Spinal cord (tissue), 10 donors: Measurements from ENCODE around the gene C11orf86. TPM values are rescaled to one million over a fixed set of nuclear protein-coding genes. Genes with fewer than 3 reads are reported as not detected.
"Not testable (repeated sequence)": the region's sequence is repeated elsewhere in the genome, so short reads cannot be mapped to it uniquely, and the experiment has no call there.

ENCODE experiments used
- DNase-seq, 6 donors: peaks; one replicate each; pipeline versions ENCODE4 v3.0.0 to v3.0.0-alpha.2; 2013 to 2015; ENCODE audit warnings: low spot score in 6 of 6, low read depth in 4 of 6
- H3K27ac ChIP-seq: one replicate; pipeline ENCODE4 v1.5.1; 2013; ENCODE audit warnings: low read depth, low read length, control low read depth
- H3K27me3 ChIP-seq: one replicate; pipeline ENCODE4 v1.6.1; 2013; ENCODE audit warnings: low read length; ENCODE audit not compliant: control insufficient read depth, insufficient read depth
- H3K36me3 ChIP-seq: one replicate; pipeline ENCODE4 v1.6.1; 2013; ENCODE audit warnings: low read length; ENCODE audit not compliant: control insufficient read depth, insufficient read depth
- H3K4me1 ChIP-seq: one replicate; pipeline ENCODE4 v1.6.1; 2013; ENCODE audit warnings: low read length; ENCODE audit not compliant: control insufficient read depth, insufficient read depth
- H3K4me3 ChIP-seq: one replicate; pipeline ENCODE4 v1.5.1; 2013; ENCODE audit warnings: low read depth, low read length, control low read depth
- H3K9me3 ChIP-seq: one replicate; pipeline ENCODE4 v1.6.1; 2013; ENCODE audit warnings: low read length; ENCODE audit not compliant: control insufficient read depth, insufficient read depth
- WGBS: methylation state at CpG from one replicate; pipeline ENCODE4 v1.1.5; 2013; ENCODE audit warnings: missing lambda C conversion rate; ENCODE audit not compliant: insufficient coverage; 5-methylcytosine and 5-hydroxymethylcytosine counted together
- polyA plus RNA-seq, 2 donors: library from polyadenylated mRNA; unstranded; fragments of 120-200 nt; gene quantifications; one replicate each; pipeline ENCODE4 v1.2.1, GENCODE V29; 2013; ENCODE audit not compliant: insufficient read length in 2 of 2
- total RNA-seq, 2 donors: library from RNA; depleted of rRNA in 1 of 2; stranded (reverse); fragments of 120-200 nt in 1 of 2; fragments of >200 nt in 1 of 2; gene quantifications; one replicate each; pipeline versions ENCODE4 v1.2.3 to v1.2.4, GENCODE V29; 2013 to 2014
- donor health status: healthy.

Gene C11orf86
- total and polyA plus RNA-seq, 4 donors: 0.18 to 0.39 (median 0.29) TPM; not detected in 1

DNA sequence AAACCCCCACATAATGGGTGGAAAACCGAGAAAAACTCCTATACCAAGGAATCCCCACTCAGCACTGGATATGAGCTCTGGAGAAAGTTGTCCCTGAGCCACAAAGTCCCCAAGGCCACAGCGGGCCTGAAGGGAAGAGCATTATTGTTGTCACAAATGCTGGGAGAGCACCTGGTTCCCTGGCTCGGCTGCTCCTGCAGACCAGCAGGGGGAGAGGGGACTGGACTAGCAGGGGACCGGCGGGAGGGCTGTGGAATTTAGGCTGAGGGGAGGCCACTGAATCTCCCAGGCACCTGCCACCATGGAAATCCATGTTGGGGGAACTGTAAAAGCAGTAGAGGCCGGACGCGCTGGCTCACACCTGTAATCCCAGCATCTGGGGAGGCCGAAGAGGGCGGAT, 24.0 kb upstream of the C11orf86 start:
- WGBS: 85% methylated on average over 10 of the region's 10 CpGs
- no peaks in the 10 kb centered on the region for H3K27me3 ChIP-seq
- no peak overlapping the region for H3K27ac ChIP-seq
- H3K4me3 ChIP-seq: no peak overlapping the region
- peaks cover 23% of the 10 kb centered on the region for H3K36me3 ChIP-seq
- H3K4me1 ChIP-seq: peaks cover 15% of the 10 kb centered on the region
- H3K9me3 ChIP-seq: no peaks in the 10 kb centered on the region
- no peak for DNase-seq

DNA sequence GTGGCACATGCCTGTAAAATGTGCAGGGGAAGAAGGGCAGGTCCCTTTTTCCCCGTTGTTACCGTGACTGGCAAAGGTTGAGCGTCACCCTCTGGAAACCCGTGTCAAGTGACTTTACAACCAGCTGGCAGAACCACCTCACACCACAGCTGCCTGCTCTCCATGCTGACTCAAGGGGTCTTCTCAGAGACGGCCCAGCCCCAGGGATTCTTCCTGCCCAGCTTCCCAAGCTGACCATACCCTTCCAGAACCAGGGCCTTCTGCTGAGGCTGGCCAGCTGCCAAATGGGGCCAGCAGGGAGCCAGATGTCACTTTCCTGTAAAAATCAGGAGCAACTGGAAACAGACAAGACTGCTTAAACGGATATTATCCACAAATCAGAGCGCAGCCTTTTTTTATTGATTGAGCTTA, 23.2 kb upstream of the C11orf86 start:
- peak in 2 of 6 donors; percentile 39 to 55 for DNase-seq
- peak overlapping the region; percentile 29 for H3K27ac ChIP-seq
- H3K27me3 ChIP-seq: no peaks in the 10 kb centered on the region
- H3K4me1 ChIP-seq: peaks cover 21% of the 10 kb centered on the region
- no peak overlapping the region for H3K4me3 ChIP-seq
- no peaks in the 10 kb centered on the region for H3K9me3 ChIP-seq
- WGBS: 27% methylated on average over 7 of the region's 7 CpGs
- H3K36me3 ChIP-seq: peaks cover 22% of the 10 kb centered on the region

DNA sequence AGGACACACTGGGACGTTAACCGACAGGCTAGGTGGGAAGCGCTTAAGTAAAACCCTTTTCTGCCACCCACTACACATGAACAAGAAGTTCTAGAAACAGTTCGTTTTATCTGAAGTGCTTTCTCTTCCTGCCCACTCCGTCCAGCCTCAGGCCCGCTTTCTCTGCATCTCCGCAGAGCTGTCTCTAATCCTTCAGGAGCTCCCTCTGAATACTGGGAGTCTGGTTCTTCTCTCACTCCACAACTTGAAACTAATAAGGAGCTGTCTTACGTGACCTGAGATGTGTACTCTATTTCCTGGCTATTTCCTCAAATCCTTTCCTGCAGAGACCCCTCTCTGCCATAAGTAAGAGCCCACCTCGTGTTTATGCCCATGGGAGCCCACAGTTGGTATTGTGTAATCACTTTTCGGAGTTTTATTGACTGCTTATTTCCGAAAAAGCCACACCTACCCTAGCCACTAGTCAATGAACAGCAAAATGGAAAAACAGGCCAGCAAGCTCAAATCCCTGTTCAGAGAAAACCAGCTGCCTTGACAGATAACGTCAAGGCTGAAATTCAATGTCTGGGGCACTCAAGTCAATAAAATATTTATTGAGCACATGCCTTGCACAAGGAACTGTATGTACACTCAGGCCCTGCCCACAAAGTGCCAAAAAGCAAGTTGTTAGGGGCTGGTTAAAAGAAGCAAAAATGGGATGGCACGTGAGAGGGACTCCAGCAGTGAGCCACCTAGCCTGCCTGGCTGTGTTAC, 21.8 kb upstream of the C11orf86 start:
- H3K9me3 ChIP-seq: no peaks in the 10 kb centered on the region
- DNase-seq: no peak
- 96% methylated on average over 10 of the region's 13 CpGs for WGBS
- no peaks in the 10 kb centered on the region for H3K27me3 ChIP-seq
- H3K4me1 ChIP-seq: peaks cover 30% of the 10 kb centered on the region
- no peak overlapping the region for H3K4me3 ChIP-seq
- H3K27ac ChIP-seq: no peak overlapping the region
- peaks cover 21% of the 10 kb centered on the region for H3K36me3 ChIP-seq

- peaks cover 11% of the 10 kb centered on the region for H3K36me3 ChIP-seq
- DNase-seq: peak in 1 of 6 donors; percentile 45
- no peaks in the 10 kb centered on the region for H3K27me3 ChIP-seq
- H3K27ac ChIP-seq: peak overlapping the region; percentile 69
- H3K4me3 ChIP-seq: peak overlapping the region; percentile 65
- 20% methylated on average over 1 of the region's 7 CpGs for WGBS
- H3K9me3 ChIP-seq: no peaks in the 10 kb centered on the region
- H3K4me1 ChIP-seq: peaks cover 34% of the 10 kb centered on the region
Observed at GRCh38 chr11:66956689-66957290, 18.3 kb upstream of the C11orf86 start.

- H3K36me3 ChIP-seq: peaks cover 9% of the 10 kb centered on the region
- H3K4me1 ChIP-seq: peaks cover 26% of the 10 kb centered on the region
- H3K27ac ChIP-seq: peak overlapping the region; percentile 71
- H3K27me3 ChIP-seq: no peaks in the 10 kb centered on the region
- H3K9me3 ChIP-seq: no peaks in the 10 kb centered on the region
- DNase-seq: peak in 2 of 6 donors; percentile 42 to 61
- peak overlapping the region; percentile 65 for H3K4me3 ChIP-seq
- WGBS: under 1% methylated on average over 40 of the region's 40 CpGs
Observed at GRCh38 chr11:66957971-66958231, 17.2 kb upstream of the C11orf86 start.

DNA sequence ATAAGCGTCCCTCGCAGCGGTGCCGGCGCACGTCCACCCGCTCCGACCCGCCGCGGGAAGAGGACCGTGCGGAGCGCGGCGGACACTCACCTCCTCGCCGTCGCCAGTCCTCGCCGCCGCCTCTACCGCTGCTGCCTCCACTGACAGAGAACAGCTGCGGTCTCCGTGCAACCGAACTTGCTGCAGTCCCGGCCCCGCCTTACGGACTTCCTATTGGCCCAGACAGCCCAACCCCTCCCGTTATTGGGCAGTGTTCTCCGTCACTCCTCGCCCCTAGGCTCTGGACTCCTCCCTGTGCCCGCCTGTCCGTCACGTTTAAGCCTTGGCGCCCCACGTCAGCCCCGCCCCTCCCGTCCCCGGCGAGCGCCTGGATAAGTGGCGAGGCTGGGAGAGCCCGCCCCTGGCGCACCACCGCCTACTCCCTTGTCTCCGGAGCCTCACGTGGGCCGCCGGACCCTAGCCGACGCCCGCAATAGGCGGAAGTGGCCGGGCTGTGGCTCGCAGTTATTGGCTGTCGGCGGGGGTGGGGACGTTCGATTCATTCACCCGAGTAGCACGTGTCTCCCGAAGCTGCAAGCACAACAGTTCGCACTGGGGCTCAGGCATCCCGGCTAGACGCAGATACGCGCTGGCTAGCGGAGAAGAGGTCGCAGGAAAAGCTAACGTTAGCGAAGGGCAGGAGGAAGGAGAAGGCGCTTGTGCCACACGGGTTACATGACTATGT, 16.7 kb upstream of the C11orf86 start, which contains the start of gene PC:
Gene PC (minus strand): TSS at position 152 of the 724 bp plus-strand sequence. CDS start 86,224 bp downstream, outside the sequence.
- WGBS: under 1% methylated on average over 74 of the region's 74 CpGs
- H3K27me3 ChIP-seq: no peaks in the 10 kb centered on the region
- H3K4me1 ChIP-seq: peaks cover 26% of the 10 kb centered on the region
- no peaks in the 10 kb centered on the region for H3K9me3 ChIP-seq
- peak within 1 kb of the TSS; percentile 71 for H3K27ac ChIP-seq
- peaks cover 9% of the 10 kb centered on the region for H3K36me3 ChIP-seq
- DNase-seq: peak; percentile 92 to 100 (median 98)
- H3K4me3 ChIP-seq: peak within 1 kb of the TSS; percentile 65

DNA sequence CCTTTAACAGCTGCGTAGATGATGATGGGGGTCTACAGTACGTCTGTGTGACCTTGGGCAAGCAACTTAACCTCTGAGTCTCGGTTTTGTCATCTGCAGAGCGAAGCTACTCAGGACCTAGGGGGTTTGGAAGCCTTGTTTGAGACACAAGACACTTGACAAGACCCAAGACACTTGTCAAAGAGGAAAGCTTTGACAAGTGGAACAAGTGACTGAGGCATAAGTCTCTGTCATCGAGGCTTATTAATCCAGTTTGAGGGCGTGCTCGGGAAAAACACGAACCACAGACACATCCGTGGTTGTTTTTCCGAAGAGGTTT, 16.2 kb upstream of the C11orf86 start:
- Histone ChIP-seq H3K4me3 (peak overlapping the region; percentile 65), H3K36me3 (peaks cover 9% of the 10 kb centered on the region), H3K27me3 (no peaks in the 10 kb centered on the region), H3K4me1 (peaks cover 26% of the 10 kb centered on the region), H3K9me3 (no peaks in the 10 kb centered on the region), H3K27ac (peak overlapping the region; percentile 64)
- no peak for DNase-seq
- 21% methylated on average over 10 of the region's 10 CpGs for WGBS

DNA sequence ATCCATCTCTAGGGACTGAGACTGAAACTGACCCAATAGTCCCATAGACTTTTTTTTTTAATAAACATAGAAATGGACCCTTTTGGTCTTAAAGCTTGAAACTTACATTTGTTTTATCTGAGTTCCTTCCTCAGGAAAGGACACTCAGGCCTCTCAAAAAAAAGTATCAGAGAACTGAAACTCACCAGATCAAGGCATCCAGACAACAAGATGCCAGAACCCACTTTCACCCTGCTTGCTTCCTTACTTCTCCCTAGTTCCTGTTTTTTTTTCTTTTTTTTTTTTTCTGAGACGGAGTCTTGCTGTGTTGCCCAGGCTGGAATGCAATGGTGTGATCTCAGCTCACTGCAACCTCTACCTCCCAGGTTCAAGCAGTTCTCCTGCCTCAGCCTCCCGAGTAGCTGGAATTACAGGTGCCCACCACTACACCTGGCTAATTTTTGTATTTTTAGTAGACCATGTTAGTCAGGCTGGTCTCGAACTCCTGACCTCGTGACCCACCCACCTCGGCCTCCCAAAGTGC, 13.4 kb upstream of the C11orf86 start:
- H3K36me3 ChIP-seq, H3K9me3 ChIP-seq, H3K27me3 ChIP-seq, DNase-seq, H3K4me3 ChIP-seq, H3K27ac ChIP-seq: not testable (repeated sequence)
- peaks cover 16% of the 10 kb centered on the region for H3K4me1 ChIP-seq
- WGBS: 85% methylated on average over 4 of the region's 5 CpGs

- Histone ChIP-seq H3K4me3 (no peak overlapping the region), H3K4me1 (peaks cover 11% of the 10 kb centered on the region), H3K36me3 (peaks cover 2% of the 10 kb centered on the region), H3K27me3 (no peaks in the 10 kb centered on the region), H3K27ac (no peak overlapping the region), H3K9me3 (no peaks in the 10 kb centered on the region)
- no peak for DNase-seq
- WGBS: no CpG with 5 or more reads among the region's 2 CpGs
Observed at GRCh38 chr11:66962247-66962646, 12.9 kb upstream of the C11orf86 start.
